Astrocyte (in vitro differentiated cells and primary cell): ENCODE data around the gene SLC22A14. TPM values are rescaled to one million over a fixed set of nuclear protein-coding genes. Genes with fewer than 3 reads are reported as not detected.
"Not testable (repeated sequence)": the region's sequence is repeated elsewhere in the genome, so short reads cannot be mapped to it uniquely, and the experiment has no call there.

Experiments used
- DNase-seq: peaks from one replicate; pipeline ENCODE4 v3.0.0-alpha.2; 2010; ENCODE audit warnings: low read depth
- FAIRE-seq: peaks from 2 replicates; lab custom pipeline; 2011; peaks lifted over from hg19 to GRCh38; lab: Jason Lieb, UNC
- H2AFZ ChIP-seq: 2 replicates; pipeline ENCODE4 v1.6.0; 2012; ENCODE audit warnings: low read depth, low read length, inconsistent platforms
- H3K27ac ChIP-seq: 2 replicates; pipeline ENCODE4 v1.5.1; 2011; ENCODE audit warnings: low read depth, low read length, inconsistent platforms
- H3K27me3 ChIP-seq: 2 replicates; pipeline ENCODE4 v1.6.0; 2011; ENCODE audit warnings: low read length, inconsistent platforms; ENCODE audit not compliant: insufficient read depth
- H3K36me3 ChIP-seq: 2 replicates; pipeline ENCODE4 v1.5.1; 2011; ENCODE audit warnings: low read length, inconsistent platforms; ENCODE audit not compliant: insufficient read depth
- H3K4me1 ChIP-seq: 2 replicates; pipeline ENCODE4 v1.5.1; 2011; ENCODE audit warnings: low read length, inconsistent platforms; ENCODE audit not compliant: insufficient read depth
- H3K4me2 ChIP-seq: 2 replicates; pipeline ENCODE4 v1.6.0; 2012; ENCODE audit warnings: low read length, inconsistent platforms
- H3K4me3 ChIP-seq: 2 replicates; pipeline ENCODE4 v1.5.1; 2011; ENCODE audit warnings: low read depth, mild to moderate bottlenecking, low read length, inconsistent platforms; ENCODE audit not compliant: insufficient read depth
- H3K79me2 ChIP-seq: 2 replicates; pipeline ENCODE4 v1.6.0; 2012; ENCODE audit warnings: mild to moderate bottlenecking, low read length, inconsistent platforms; ENCODE audit not compliant: insufficient read depth
- H3K9ac ChIP-seq: 2 replicates; pipeline ENCODE4 v1.6.0; 2012; ENCODE audit warnings: mild to moderate bottlenecking, low read length, inconsistent platforms
- H3K9me3 ChIP-seq: 2 replicates; pipeline ENCODE4 v1.5.1; 2012; ENCODE audit warnings: low read depth, mild to moderate bottlenecking, low read length, inconsistent platforms; ENCODE audit not compliant: insufficient read depth
- H4K20me1 ChIP-seq: 2 replicates; pipeline ENCODE4 v1.6.0; 2012; ENCODE audit warnings: low read length, inconsistent platforms; ENCODE audit not compliant: insufficient read depth
- H3K27ac Mint-ChIP-seq: one replicate; pipeline ENCODE4 v1.8.0; 2021; ENCODE audit warnings: mild to moderate bottlenecking, mixed read lengths; ENCODE audit not compliant: unreplicated experiment
- H3K27me3 Mint-ChIP-seq: one replicate; pipeline ENCODE4 v1.8.0; 2021; ENCODE audit warnings: low read depth, mixed read lengths; ENCODE audit not compliant: unreplicated experiment
- H3K36me3 Mint-ChIP-seq: one replicate; pipeline ENCODE4 v1.8.0; 2021; ENCODE audit warnings: low read depth, mixed read lengths; ENCODE audit not compliant: unreplicated experiment
- H3K4me1 Mint-ChIP-seq: one replicate; pipeline ENCODE4 v1.8.0; 2021; ENCODE audit warnings: low read depth, mixed read lengths; ENCODE audit not compliant: unreplicated experiment
- H3K4me3 Mint-ChIP-seq: one replicate; pipeline ENCODE4 v1.8.0; 2021; ENCODE audit warnings: mild to moderate bottlenecking, moderate library complexity, mixed read lengths; ENCODE audit not compliant: unreplicated experiment
- H3K9me3 Mint-ChIP-seq: one replicate; pipeline ENCODE4 v1.8.0; 2021; ENCODE audit warnings: mild to moderate bottlenecking, mixed read lengths; ENCODE audit not compliant: unreplicated experiment
- EZH2 ChIP-seq: IDR thresholded peaks from 2 replicates; pipeline ENCODE4 v1.6.1; 2012; ENCODE audit warnings: mild to moderate bottlenecking, low read length, inconsistent platforms; ENCODE audit not compliant: insufficient read depth
- total RNA-seq: library from RNA; stranded (reverse); gene quantifications from 2 replicates; pipeline ENCODE4 v1.2.1, GENCODE V29; 2021
- TF ChIP-seq, protein P1 (sequence below): IDR thresholded peaks from 2 replicates; pipeline ENCODE4 v1.5.1; 2011; ENCODE audit warnings: low read depth, mild to moderate bottlenecking, inconsistent platforms, low read length, moderate library complexity; ENCODE audit not compliant: insufficient read depth

Gene SLC22A14
- total RNA-seq, 1 donor from 2014 or later = 0.45 TPM

DNA sequence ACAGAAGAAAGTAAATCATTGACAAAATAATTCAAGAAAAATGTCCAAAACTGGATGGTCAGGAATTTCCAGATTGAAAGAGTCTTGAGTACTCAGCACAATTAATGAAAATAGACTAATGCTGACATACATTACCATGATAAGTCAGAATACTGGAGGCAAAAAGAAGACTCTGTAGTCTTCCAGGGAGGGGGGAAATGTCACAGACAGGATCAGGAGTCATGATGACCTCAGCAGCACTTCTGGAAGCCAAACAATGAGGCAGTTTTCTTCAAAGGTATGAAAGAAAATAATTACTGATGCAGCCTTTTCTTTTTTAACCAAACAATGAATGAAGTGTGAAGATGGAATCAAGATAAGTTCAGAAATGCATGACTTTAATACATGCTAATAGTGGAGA lies 46.6 kb upstream of the SLC22A14 start:
- Histone ChIP-seq H3K9ac (no peak overlapping the region), H3K36me3 (peaks cover 12% of the 10 kb centered on the region), H3K9me3 (no peaks in the 10 kb centered on the region), H3K4me1 (no peaks in the 10 kb centered on the region), H3K4me2 (no peak overlapping the region), H2AFZ (no peak overlapping the region), H4K20me1 (peaks cover 7% of the 10 kb centered on the region), H3K79me2 (peaks cover 9% of the 10 kb centered on the region), H3K4me3 (no peak overlapping the region), H3K27me3 (no peaks in the 10 kb centered on the region), H3K27ac (no peak overlapping the region)
- H3K9me3 Mint-ChIP-seq = peaks cover 3% of the 10 kb centered on the region
- no peak for DNase-seq
- H3K27me3 Mint-ChIP-seq = no peaks in the 10 kb centered on the region
- H3K36me3 Mint-ChIP-seq = peaks cover 42% of the 10 kb centered on the region
- H3K4me3 Mint-ChIP-seq = peak overlapping the region; percentile 37
- H3K4me1 Mint-ChIP-seq = peaks cover 16% of the 10 kb centered on the region
- H3K27ac Mint-ChIP-seq = no peak overlapping the region
- TF ChIP-seq EZH2 = no peak
- TF ChIP-seq, protein P1, sequence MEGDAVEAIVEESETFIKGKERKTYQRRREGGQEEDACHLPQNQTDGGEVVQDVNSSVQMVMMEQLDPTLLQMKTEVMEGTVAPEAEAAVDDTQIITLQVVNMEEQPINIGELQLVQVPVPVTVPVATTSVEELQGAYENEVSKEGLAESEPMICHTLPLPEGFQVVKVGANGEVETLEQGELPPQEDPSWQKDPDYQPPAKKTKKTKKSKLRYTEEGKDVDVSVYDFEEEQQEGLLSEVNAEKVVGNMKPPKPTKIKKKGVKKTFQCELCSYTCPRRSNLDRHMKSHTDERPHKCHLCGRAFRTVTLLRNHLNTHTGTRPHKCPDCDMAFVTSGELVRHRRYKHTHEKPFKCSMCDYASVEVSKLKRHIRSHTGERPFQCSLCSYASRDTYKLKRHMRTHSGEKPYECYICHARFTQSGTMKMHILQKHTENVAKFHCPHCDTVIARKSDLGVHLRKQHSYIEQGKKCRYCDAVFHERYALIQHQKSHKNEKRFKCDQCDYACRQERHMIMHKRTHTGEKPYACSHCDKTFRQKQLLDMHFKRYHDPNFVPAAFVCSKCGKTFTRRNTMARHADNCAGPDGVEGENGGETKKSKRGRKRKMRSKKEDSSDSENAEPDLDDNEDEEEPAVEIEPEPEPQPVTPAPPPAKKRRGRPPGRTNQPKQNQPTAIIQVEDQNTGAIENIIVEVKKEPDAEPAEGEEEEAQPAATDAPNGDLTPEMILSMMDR = no peak
- no peak for FAIRE-seq

DNA sequence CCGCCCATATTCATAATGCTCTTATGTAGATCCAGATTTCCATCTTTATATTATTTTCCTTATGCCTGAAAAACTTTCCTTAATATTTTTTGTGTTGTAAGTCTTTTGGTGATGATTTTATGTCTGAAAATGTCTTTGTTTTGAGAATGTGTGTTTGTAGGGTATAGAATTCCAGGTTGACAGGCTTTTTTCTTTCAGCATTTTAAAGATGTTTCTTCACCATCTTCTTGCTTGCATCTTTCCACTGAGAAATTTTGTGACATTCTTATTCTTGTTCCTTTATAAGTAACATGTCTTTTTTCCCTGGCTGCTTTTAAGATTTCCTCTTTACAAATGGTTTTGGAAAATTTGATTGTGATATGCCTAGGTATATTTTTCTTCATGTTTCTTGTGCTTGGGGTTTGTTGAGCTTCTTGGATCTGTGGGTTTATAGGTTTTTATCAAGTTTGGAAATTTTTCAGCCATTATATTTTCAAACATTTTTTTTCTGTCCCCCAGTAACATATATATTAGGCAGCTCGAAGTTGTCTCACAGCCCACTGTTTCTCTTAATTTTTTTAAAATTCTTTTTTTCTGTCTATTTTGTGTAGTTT lies 43.6 kb upstream of the SLC22A14 start:
- Histone ChIP-seq H3K27ac (no peak overlapping the region), H3K4me1 (no peaks in the 10 kb centered on the region), H3K27me3 (no peaks in the 10 kb centered on the region), H3K4me2 (no peak overlapping the region), H3K9ac (no peak overlapping the region), H2AFZ (no peak overlapping the region), H3K4me3 (no peak overlapping the region), H4K20me1 (peaks cover 7% of the 10 kb centered on the region), H3K9me3 (no peaks in the 10 kb centered on the region), H3K36me3 (peaks cover 23% of the 10 kb centered on the region), H3K79me2 (peaks cover 9% of the 10 kb centered on the region)
- no peak overlapping the region for H3K4me3 Mint-ChIP-seq
- FAIRE-seq (no peak), DNase-seq (no peak)
- no peak for TF ChIP-seq EZH2
- TF ChIP-seq, protein P1 = no peak
- H3K9me3 Mint-ChIP-seq = peaks cover 3% of the 10 kb centered on the region
- peaks cover 11% of the 10 kb centered on the region for H3K4me1 Mint-ChIP-seq
- no peaks in the 10 kb centered on the region for H3K27me3 Mint-ChIP-seq
- no peak overlapping the region for H3K27ac Mint-ChIP-seq
- peaks cover 39% of the 10 kb centered on the region for H3K36me3 Mint-ChIP-seq

DNA sequence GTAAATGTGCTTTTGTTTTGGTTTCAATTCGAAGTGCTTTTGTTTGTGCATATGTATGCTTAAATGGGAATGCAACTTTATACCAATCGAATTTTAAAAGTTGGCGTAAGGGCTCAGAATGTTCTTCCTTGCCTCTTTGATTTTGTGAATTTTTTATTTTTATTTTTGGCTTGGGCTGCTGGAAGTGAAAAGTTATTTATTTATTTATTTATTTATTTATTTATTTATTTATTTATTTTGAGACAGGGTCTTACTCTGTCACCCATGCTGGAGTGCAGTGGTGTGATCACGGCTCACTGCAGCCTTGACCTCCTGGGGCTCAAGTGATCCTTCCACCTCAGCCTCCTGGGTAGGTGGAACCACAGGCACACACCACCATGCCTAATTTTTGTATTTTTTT lies 39.3 kb upstream of the SLC22A14 start:
- not testable (repeated sequence) for H2AFZ ChIP-seq, H3K27me3 Mint-ChIP-seq, FAIRE-seq, H3K27me3 ChIP-seq, H3K4me1 ChIP-seq, H3K9me3 Mint-ChIP-seq, H3K4me3 ChIP-seq, H3K27ac ChIP-seq, H3K9ac ChIP-seq, H3K4me3 Mint-ChIP-seq, H3K4me2 ChIP-seq, H3K9me3 ChIP-seq, H3K27ac Mint-ChIP-seq, DNase-seq, H4K20me1 ChIP-seq, H3K79me2 ChIP-seq, H3K4me1 Mint-ChIP-seq
- H3K36me3 Mint-ChIP-seq = peaks cover 25% of the 10 kb centered on the region
- H3K36me3 ChIP-seq = peaks cover 22% of the 10 kb centered on the region
